Measurements from ENCODE around the gene ANKRD16.
"Not testable (repeated sequence)": the region's sequence is repeated elsewhere in the genome, so short reads cannot be mapped to it uniquely, and the experiment has no call there.

The ANKRD16 gene

DNA sequence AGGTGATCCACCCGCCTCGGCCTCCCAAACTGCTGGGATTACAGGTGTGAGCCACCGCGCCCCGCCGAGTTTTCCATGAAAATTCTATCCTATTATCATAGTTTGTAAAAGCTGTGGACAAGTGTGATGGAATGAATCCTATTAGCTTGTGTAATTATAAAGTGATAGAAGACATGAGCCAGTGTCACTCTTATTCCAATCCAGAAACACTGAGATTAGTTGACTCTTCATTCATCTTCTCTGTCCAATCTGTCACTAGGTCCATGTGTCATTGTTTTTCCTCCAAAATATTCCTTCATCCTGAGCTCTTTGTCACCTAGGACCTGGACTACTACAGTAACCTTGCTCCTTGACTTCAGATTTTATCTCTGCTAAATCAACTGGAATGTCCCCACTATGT lies 13.9 kb upstream of the ANKRD16 start:
- DNase-seq (ENCODE audit: low read depth) = no peak

DNA sequence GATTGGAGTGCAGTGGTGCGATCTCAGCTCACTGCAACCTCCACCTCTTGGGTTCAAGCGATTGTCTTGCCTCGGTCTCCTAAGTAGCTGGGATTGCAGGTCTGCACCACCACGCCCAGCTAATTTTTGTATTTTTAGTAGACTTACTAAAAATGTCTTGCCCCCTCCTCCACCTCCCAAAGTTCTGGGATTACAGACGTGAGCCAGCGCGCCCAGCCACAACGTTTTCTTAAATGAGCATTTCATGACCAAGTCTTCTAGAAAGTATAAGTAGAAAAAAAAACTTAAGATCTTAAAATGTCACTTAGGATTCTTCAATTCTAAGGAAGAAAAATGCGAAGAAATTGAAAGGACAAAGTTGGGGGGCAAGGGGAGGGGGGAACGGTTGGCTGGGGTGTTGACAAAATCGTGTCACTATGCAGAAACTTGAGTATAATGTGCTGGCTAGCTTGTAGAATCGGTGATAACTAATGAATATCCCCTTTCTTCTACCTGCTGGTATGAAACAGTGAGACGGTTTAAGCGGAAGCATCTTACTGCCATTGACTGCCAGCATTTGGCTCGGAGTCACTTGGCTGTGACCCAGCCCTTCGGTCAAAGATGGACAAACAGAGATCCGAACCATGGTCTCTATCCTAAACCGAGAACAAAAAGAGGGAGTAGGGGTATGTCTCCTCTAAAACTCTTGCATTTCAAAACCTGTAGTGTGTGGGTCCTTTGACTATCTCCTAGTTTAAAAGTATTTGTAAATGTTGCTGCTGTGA lies 13.0 kb upstream of the ANKRD16 start:
- DNase-seq (ENCODE audit: low read depth) = no peak

DNA sequence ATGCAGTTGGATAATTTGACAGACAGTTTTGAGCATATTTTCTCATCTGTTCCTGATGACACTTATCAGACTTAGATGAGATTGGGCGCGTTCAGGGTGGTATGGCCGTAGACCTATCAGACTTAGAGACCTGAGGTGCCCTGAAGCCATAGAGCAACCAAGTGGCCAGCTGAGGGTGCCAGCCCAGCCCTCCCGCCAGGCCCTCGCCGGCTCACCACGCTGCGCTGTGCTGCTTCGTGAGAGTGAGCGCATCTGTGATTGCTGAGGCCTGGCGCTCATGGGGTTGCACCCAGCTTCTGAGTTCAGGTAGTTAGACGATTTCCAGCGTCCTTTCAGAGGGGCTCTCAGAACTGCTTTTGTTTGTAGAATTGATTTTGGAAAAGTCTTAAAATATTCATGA lies 10.6 kb upstream of the ANKRD16 start:
- DNase-seq (ENCODE audit: low read depth) = no peak

DNA sequence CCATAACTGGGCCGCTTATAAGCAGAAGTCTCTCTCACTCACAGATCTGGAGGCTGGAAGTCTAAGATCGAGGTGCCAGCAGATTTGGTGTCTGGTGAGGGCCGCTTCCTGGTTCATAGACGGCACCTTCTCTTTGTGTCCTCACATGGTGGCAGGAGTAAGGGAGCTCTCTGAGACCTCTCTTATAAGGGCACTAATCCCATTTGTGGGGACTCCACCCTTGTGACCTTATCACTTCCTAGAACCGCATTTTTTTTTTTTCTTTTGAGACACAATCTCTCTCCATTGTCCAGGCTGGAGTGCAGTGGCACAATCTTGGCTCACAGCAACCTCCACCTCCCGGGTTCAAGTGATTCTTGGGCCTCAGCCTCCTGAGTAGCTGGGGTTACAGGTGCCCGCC lies 8.5 kb upstream of the ANKRD16 start:
- no peak for DNase-seq (ENCODE audit: low read depth)

GRCh38 chr10:5897504-5897903 lies 7.8 kb upstream of the ANKRD16 start:
- DNase-seq (ENCODE audit: low read depth) = no peak

GRCh38 chr10:5897053-5897340 lies 7.3 kb upstream of the ANKRD16 start:
- DNase-seq (ENCODE audit: low read depth) = no peak

- no peak for DNase-seq (ENCODE audit: low read depth)
Observed at GRCh38 chr10:5896208-5897052, 6.7 kb upstream of the ANKRD16 start.

GRCh38 chr10:5895804-5896203 lies 6.1 kb upstream of the ANKRD16 start:
- no peak for DNase-seq (ENCODE audit: low read depth)

DNA sequence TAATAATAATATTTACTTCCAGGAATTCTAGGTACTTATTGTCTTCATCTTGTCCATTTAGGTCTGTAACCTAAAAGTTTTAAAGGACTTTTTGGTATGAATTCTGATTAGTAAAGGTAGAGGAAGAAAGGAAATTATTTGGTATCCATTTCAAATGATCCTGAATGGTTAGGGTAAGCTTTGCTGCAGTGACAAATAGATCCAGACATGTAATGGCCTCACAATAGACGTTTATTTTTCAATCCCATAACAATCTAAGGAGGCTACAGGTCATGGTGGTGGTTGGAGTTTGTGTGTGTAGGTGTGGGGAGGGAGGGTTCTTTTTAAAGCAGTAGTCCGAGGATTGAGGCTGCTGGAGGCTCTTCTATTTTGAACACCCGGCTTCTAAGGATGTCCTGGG lies 5.7 kb upstream of the ANKRD16 start:
- DNase-seq (ENCODE audit: low read depth) = no peak

- DNase-seq (ENCODE audit: low read depth) = no peak
Observed at GRCh38 chr10:5894873-5895272, 5.2 kb upstream of the ANKRD16 start.

- DNase-seq (ENCODE audit: low read depth) = no peak
Observed at GRCh38 chr10:5894403-5894802, 4.7 kb upstream of the ANKRD16 start.

DNA sequence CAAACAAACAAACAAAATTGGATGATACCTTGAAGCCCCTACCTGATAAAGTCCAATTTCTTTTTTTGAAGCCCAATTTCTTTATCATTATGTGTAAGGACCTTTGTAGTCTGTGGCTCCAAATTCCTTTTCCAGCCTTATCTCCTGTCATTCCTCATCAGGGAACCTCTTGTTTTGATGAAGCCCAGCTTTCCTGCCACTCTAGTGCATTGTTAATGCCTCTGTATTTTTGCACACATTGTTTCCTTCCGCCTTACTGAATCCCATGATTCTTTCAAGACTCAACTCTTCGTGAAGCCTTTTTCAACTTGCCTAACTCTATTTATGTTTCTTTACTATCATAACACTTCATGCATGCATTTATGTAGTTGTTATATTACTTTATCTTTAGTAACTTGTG lies 3.6 kb upstream of the ANKRD16 start:
- no peak for DNase-seq (ENCODE audit: low read depth)

DNA sequence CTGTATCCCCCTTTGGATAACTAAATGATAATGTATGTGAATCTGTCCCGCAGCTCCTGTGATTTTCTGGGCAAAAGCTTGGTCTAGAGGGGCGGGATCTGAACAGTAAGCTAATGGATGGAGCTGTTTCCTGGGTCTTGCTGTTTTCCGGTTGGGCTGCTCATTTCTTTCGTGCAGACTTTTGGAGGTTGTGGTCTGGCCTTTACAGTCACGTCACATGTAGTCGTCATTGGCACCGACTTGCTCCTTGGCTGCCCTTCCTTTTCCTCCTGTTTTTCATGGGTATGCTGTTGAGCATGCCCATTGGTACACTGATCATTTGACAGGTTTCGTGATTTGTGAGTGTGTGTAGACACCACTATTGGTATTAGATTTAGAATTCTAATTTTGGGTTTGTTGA lies 2.3 kb upstream of the ANKRD16 start:
- DNase-seq (ENCODE audit: low read depth) = no peak

DNA sequence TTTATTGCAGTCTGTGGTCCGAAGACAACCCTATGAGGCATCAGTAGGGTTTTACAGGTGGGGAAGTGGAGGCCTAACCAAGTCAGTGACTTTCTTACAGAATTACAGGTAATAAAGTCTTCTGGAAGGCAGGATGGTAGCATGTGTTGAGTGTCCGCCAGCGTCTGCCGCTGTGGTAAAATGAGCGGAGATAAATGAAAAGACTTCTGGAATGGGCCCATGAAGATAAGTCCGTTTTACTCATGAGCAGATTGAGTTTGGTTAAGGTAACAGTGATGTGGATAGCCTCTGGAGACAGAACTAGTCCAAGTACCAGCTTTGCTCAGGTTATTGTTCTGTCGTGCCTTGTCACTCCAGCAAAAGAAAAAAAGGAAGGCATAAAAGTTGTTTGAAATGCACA lies 1.3 kb upstream of the ANKRD16 start:
- no peak for DNase-seq (ENCODE audit: low read depth)

- DNase-seq (ENCODE audit: low read depth) = no peak
Observed at GRCh38 chr10:5890452-5890915, 791 bp upstream of the ANKRD16 start.

GRCh38 chr10:5888843-5889623 lies 660 bp downstream of the ANKRD16 start:
- DNase-seq (ENCODE audit: low read depth) = no peak

- DNase-seq (ENCODE audit: low read depth) = no peak
Observed at GRCh38 chr10:5888351-5888750, 1.3 kb downstream of the ANKRD16 start.

- DNase-seq (ENCODE audit: low read depth) = no peak
Observed at GRCh38 chr10:5887641-5888040, 2.1 kb downstream of the ANKRD16 start.

GRCh38 chr10:5887029-5887428 lies 2.7 kb downstream of the ANKRD16 start:
- no peak for DNase-seq (ENCODE audit: low read depth)

GRCh38 chr10:5885619-5886018 lies 4.1 kb downstream of the ANKRD16 start:
- no peak for DNase-seq (ENCODE audit: low read depth)

DNA sequence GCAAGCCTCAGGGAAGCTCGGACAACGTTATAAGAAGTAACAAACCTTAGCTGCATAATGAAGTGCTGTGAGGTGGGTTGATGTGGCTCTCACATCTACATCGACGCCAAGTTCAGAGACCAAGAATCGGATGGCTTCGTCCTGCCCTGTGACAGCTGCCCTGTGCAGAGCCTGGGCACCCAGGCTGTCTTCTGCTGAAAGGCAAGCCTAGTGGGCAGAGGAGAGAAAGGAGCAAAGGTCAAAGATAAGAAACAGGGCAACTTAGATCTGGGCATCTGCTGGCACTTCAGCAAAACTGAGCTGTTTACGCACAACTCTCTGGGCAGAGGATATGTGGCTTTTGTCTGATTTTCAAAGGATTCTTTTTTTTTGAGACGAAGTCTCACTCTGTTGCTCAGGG lies 6.7 kb downstream of the ANKRD16 start:
- DNase-seq (ENCODE audit: low read depth) = no peak

DNA sequence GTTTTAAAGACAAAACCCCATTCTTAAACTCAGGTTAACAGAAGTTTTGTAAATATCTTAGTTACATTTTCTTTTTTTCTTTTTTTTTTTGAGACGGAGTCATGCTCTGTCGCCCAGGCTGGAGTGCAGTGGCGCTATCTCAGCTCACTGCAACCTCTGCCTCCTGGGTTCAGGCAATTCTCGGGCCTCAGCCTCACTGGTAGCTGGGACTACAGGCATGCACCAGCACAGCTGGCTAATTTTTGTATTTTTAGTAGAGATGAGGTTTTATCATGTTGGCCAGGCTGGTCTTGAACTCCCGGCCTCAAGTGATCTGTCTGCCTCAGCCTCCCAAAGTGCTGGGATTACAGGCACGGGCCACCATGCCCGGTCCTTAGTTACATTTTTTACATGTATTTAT lies 12.7 kb downstream of the ANKRD16 start:
- not testable (repeated sequence) for DNase-seq (ENCODE audit: low read depth)

Data from CMK (cell line).